Neural progenitor cell (in vitro differentiated cells): ENCODE data around the gene ATP2A3.

Experiments
- CTCF ChIP-seq: fragments of 200-600 bp; sonication (generic); IDR thresholded peaks from 2 replicates; pipeline ENCODE4 v1.5.1; 2017; ENCODE audit warnings: antibody characterized with exemption, mild to moderate bottlenecking
- EZH2 ChIP-seq: fragments of 200-600 bp; sonication (generic); IDR thresholded peaks from 2 replicates; pipeline ENCODE4 v1.6.1; 2017; ENCODE audit warnings: antibody characterized with exemption, mild to moderate bottlenecking, moderate library complexity

- TF ChIP-seq EZH2 (no peak), CTCF (no peak)
These were observed 57.4 kb downstream of the ATP2A3 start for GRCh38 chr17:3906881-3907280.
